Measurements from ENCODE around the gene ADM. TPM values are rescaled to one million over a fixed set of nuclear protein-coding genes. Genes with fewer than 3 reads are reported as not detected.

The ADM gene
- total and polyA plus RNA-seq, 8 donors = 7.3 to 51.4 (median 12.0) TPM

DNA sequence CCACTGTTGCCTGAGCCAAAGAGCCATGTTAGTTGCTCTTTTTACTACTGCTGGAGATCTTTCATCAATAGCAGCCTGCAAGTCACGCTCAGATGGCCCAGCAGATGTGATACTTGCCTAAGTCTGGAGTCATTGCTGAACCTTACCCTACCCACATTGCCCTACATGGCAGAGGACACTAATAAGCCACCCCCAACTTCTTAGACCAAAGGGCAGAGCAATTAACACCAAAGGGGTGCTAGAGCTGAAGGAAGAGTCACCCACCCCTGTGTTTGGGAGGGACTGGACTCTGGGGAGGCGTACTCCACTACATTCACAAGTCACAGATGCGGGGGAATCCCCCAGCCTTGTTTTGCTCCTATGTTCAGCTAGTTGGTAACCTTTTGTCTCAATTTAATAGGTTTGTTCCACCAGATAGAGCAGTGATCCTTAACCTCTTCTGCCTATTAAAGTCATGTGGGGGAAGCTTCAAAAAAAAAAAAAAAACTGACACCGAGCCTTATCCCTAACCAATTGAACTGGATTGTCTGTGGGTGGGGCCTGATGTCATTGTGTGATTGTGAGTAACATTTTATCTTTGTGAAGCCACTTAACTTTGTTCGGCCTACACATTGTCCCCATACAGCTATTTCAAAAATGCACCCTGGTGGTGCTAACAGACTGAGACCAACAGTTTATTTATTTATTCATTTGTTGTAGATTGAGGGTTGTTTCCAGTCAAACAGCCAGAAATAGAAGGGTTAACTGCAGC lies 13.1 kb downstream of the ADM start:
- no peak for ATAC-seq
- Histone ChIP-seq H3K27ac (no peak overlapping the region), H3K4me3 (no peak overlapping the region), H3K27me3 (no peaks in the 10 kb centered on the region), H3K36me3 (no peaks in the 10 kb centered on the region), H3K9me3 (no peaks in the 10 kb centered on the region), H3K4me1 (peaks cover 0 to 7% of the 10 kb centered on the region in 2 donors)
- TF ChIP-seq, protein P1, sequence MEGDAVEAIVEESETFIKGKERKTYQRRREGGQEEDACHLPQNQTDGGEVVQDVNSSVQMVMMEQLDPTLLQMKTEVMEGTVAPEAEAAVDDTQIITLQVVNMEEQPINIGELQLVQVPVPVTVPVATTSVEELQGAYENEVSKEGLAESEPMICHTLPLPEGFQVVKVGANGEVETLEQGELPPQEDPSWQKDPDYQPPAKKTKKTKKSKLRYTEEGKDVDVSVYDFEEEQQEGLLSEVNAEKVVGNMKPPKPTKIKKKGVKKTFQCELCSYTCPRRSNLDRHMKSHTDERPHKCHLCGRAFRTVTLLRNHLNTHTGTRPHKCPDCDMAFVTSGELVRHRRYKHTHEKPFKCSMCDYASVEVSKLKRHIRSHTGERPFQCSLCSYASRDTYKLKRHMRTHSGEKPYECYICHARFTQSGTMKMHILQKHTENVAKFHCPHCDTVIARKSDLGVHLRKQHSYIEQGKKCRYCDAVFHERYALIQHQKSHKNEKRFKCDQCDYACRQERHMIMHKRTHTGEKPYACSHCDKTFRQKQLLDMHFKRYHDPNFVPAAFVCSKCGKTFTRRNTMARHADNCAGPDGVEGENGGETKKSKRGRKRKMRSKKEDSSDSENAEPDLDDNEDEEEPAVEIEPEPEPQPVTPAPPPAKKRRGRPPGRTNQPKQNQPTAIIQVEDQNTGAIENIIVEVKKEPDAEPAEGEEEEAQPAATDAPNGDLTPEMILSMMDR (IDR thresholded peaks at IDR 0.05) = no peak
- DNase-seq = no peak
- intact Hi-C loops (cut with DNase I) = no loop called here

- intact Hi-C loops (cut with DNase I) = no loop called here
- no peaks in the 10 kb centered on the region for H3K36me3 ChIP-seq
Measured at GRCh38 chr11:10318527-10318802, 13.6 kb downstream of the ADM start.

GRCh38 chr11:10319702-10320558 lies 15.1 kb downstream of the ADM start:
- H3K36me3 ChIP-seq = no peaks in the 10 kb centered on the region
- H3K9me3 ChIP-seq = no peaks in the 10 kb centered on the region
- intact Hi-C loops (cut with DNase I) = no loop called here
- no peak overlapping the region for H3K4me3 ChIP-seq
- no peak for ATAC-seq
- TF ChIP-seq, protein P1 (IDR thresholded peaks at IDR 0.05) = no peak
- DNase-seq = no peak
- no peaks in the 10 kb centered on the region for H3K27me3 ChIP-seq
- H3K27ac ChIP-seq = no peak overlapping the region
- peaks cover 0 to 17% of the 10 kb centered on the region in 2 donors for H3K4me1 ChIP-seq

More at GRCh38 chr11:10318527-10318802, 13.6 kb downstream of the ADM start:
- Histone ChIP-seq H3K4me1 (peaks cover 0 to 12% of the 10 kb centered on the region in 2 donors), H3K27ac (no peak overlapping the region), H3K27me3 (no peaks in the 10 kb centered on the region), H3K4me3 (no peak overlapping the region), H3K9me3 (no peaks in the 10 kb centered on the region)
- no peak for DNase-seq
- no peak for ATAC-seq
- TF ChIP-seq, protein P1 (IDR thresholded peaks at IDR 0.05) = no peak

- no peak overlapping the region for H3K27ac ChIP-seq
- DNase-seq (no peak), ATAC-seq (no peak)
- H3K4me3 ChIP-seq = no peak overlapping the region
- no peaks in the 10 kb centered on the region for H3K9me3 ChIP-seq
- H3K4me1 ChIP-seq = peaks cover 2 to 20% of the 10 kb centered on the region in 2 donors
- TF ChIP-seq, protein P1 (IDR thresholded peaks at IDR 0.05) = no peak
- intact Hi-C loops (cut with DNase I) = no loop called here
- no peaks in the 10 kb centered on the region for H3K27me3 ChIP-seq
- no peaks in the 10 kb centered on the region for H3K36me3 ChIP-seq
Measured at GRCh38 chr11:10320736-10321465, 16.0 kb downstream of the ADM start.

GRCh38 chr11:10322401-10322800 lies 17.5 kb downstream of the ADM start:
- Histone ChIP-seq H3K4me3 (no peak overlapping the region), H3K4me1 (peaks cover 15 to 35% of the 10 kb centered on the region in 2 donors), H3K27me3 (no peaks in the 10 kb centered on the region), H3K36me3 (no peaks in the 10 kb centered on the region), H3K9me3 (no peaks in the 10 kb centered on the region), H3K27ac (peak overlapping the region; percentile 28 to 30)
- DNase-seq = no peak
- TF ChIP-seq, protein P1 (IDR thresholded peaks at IDR 0.05) = no peak
- intact Hi-C loops (cut with DNase I) = no loop called here
- no peak for ATAC-seq

All from left lung (tissue), 10 donors.